HCT116 (cell line): ENCODE measurements around the gene CFAP77. TPM values are rescaled to one million over a fixed set of nuclear protein-coding genes. Genes with fewer than 3 reads are reported as not detected.

ENCODE experiments used
- ATAC-seq: fragments of 200-7000 bp; cut with Tn5 transposase; 2 replicates; pipeline ENCODE4 v1.9.1; 2020; ENCODE audit warnings: mild to moderate bottlenecking, moderate library complexity
- BruUV-seq: library from RNA; stranded (reverse); fragments of 400-500 nt; replicated peaks from 2 replicates; lab custom pipeline; 2021; lab: Mats Ljungman, UMichigan
- CTCF ChIA-PET: fragments of 300-600 bp; sonication (Branson Sonifier 250); formaldehyde crosslinking; loops from one replicate; lab custom pipeline; 2021; ENCODE audit warnings: antibody characterized with exemption; lab: Charles Lee
- POLR2A ChIA-PET: fragments of 300-600, 350-600 bp; sonication (Branson Sonifier 250); formaldehyde crosslinking; loops from one replicate; lab custom pipeline; 2021; ENCODE audit warnings: antibody characterized with exemption; lab: Charles Lee
- RAD21 ChIA-PET, 2 experiments: fragments of 300-600 bp; sonication (Branson Sonifier 250); formaldehyde crosslinking; loops; one replicate each; lab custom pipeline; 2023; ENCODE audit warnings: low total read pairs in 2 of 2; ENCODE audit not compliant: uncharacterized antibody in 2 of 2, unreplicated experiment in 2 of 2, low non-redundant PET in 1 of 2; lab: Charles Lee
- DNase-seq: peaks from one replicate; pipeline ENCODE4 v3.0.0-alpha.2; 2010; ENCODE audit warnings: low read depth, low spot score
- H2AFZ ChIP-seq: fragments of 200-600 bp; shearing (Covaris generic), sonication (generic); 2 replicates; pipeline ENCODE4 v1.6.1; 2017; ENCODE audit warnings: low read depth, mixed run types, mixed read lengths, antibody characterized with exemption, low read length; ENCODE audit not compliant: poor library complexity, severe bottlenecking
- H3K27ac ChIP-seq: 2 replicates; pipeline ENCODE4 v1.5.1; 2012; ENCODE audit warnings: low read depth, low read length
- H3K27me3 ChIP-seq: fragments of 200-600 bp; sonication (generic); 2 replicates; pipeline ENCODE4 v1.6.1; 2016; ENCODE audit warnings: mixed run types, low read length, mixed read lengths; ENCODE audit not compliant: insufficient read depth
- H3K36me3 ChIP-seq, 2 experiments: fragments of 200-500 bp in 1 of 2; fragments of 200-600 bp in 1 of 2; sonication (Bioruptor generic) in 1 of 2; sonication (generic) in 1 of 2; 2 replicates each; pipeline versions ENCODE4 v1.5.1 to v1.6.1; 2014 to 2016; ENCODE audit warnings: low read length in 2 of 2, inconsistent platforms in 1 of 2, mixed read lengths in 1 of 2, mixed run types in 1 of 2; ENCODE audit not compliant: insufficient read depth in 2 of 2, control insufficient read depth in 1 of 2
- H3K4me1 ChIP-seq, 2 experiments: fragments of 200-600 bp in 1 of 2; sonication (generic) in 1 of 2; 2 replicates each; pipeline versions ENCODE4 v1.5.1 to v1.6.1; 2012 to 2017; ENCODE audit warnings: low read length in 2 of 2, inconsistent platforms in 1 of 2, mild to moderate bottlenecking in 1 of 2, mixed read lengths in 1 of 2, mixed run types in 1 of 2, moderate library complexity in 1 of 2; ENCODE audit not compliant: insufficient read depth in 2 of 2, control insufficient read depth in 1 of 2
- H3K4me2 ChIP-seq: fragments of 200-600 bp; sonication (generic); 2 replicates; pipeline ENCODE4 v1.6.1; 2017; ENCODE audit warnings: mixed run types, low read length, mixed read lengths
- H3K4me3 ChIP-seq, 2 experiments: fragments of 200-600 bp in 1 of 2; sonication (generic) in 1 of 2; replicated peaks in 1 of 2; 2 replicates each; pipeline ENCODE4 v1.5.1; 2011 to 2016; ENCODE audit warnings: low read length in 2 of 2, control low read depth in 1 of 2, low read depth in 1 of 2, mild to moderate bottlenecking in 1 of 2, mixed read lengths in 1 of 2, mixed run types in 1 of 2
- H3K79me2 ChIP-seq: fragments of 200-600 bp; sonication (generic); 2 replicates; pipeline ENCODE4 v1.6.1; 2017; ENCODE audit warnings: mild to moderate bottlenecking, mixed run types, low read length, moderate library complexity, mixed read lengths; ENCODE audit not compliant: insufficient read depth
- H3K9ac ChIP-seq: fragments of 200-600 bp; sonication (generic); 2 replicates; pipeline ENCODE4 v1.6.1; 2016; ENCODE audit warnings: low read length, mixed read lengths
- H3K9me2 ChIP-seq: fragments of 200-600 bp; sonication (generic), shearing (Covaris generic); 2 replicates; pipeline ENCODE4 v1.6.1; 2017; ENCODE audit warnings: mixed run types, mild to moderate bottlenecking, moderate library complexity; ENCODE audit not compliant: insufficient read depth
- H3K9me3 ChIP-seq, 2 experiments: fragments of 200-500 bp in 1 of 2; fragments of 200-600 bp in 1 of 2; sonication (Bioruptor generic) in 1 of 2; sonication (generic) in 1 of 2; 2 replicates each; pipeline ENCODE4 v1.6.1; 2014 to 2017; ENCODE audit warnings: low read length in 2 of 2, mixed read lengths in 2 of 2, inconsistent platforms in 1 of 2, low read depth in 1 of 2, mild to moderate bottlenecking in 1 of 2, mixed run types in 1 of 2, moderate library complexity in 1 of 2; ENCODE audit not compliant: control insufficient read depth in 1 of 2, insufficient read depth in 1 of 2
- H4K20me1 ChIP-seq: fragments of 200-600 bp; sonication (generic), shearing (Covaris generic); 2 replicates; pipeline ENCODE4 v1.6.1; 2017; ENCODE audit warnings: mixed run types, mild to moderate bottlenecking, moderate library complexity; ENCODE audit not compliant: insufficient read depth
- ATF3 ChIP-seq: IDR thresholded peaks from 2 replicates; pipeline ENCODE4 v1.6.1; 2012
- CBX3 ChIP-seq: IDR thresholded peaks from 2 replicates; pipeline ENCODE4 v1.6.1; 2012; ENCODE audit warnings: low read depth
- CTCF ChIP-seq, 3 experiments: fragments of 200-600 bp in 1 of 3; sonication (generic) in 1 of 3; IDR thresholded peaks in 2 of 3; conservative IDR thresholded peaks in 1 of 3; 2 replicates each; pipeline ENCODE4 v1.5.1; 2012 to 2017; ENCODE audit warnings: low read depth in 2 of 3, low read length in 2 of 3, antibody characterized with exemption in 1 of 3, borderline replicate concordance in 1 of 3, control low read depth in 1 of 3, mild to moderate bottlenecking in 1 of 3, mixed read lengths in 1 of 3, mixed run types in 1 of 3, moderate library complexity in 1 of 3; ENCODE audit not compliant: insufficient read depth in 1 of 3
- EGR1 ChIP-seq: IDR thresholded peaks from 2 replicates; pipeline ENCODE4 v1.6.1; 2012; ENCODE audit warnings: low read depth
- FOSL1 ChIP-seq: IDR thresholded peaks from 2 replicates; pipeline ENCODE4 v1.6.1; 2012; ENCODE audit warnings: low read depth
- JUND ChIP-seq: IDR thresholded peaks from 2 replicates; pipeline ENCODE4 v1.6.1; 2012
- MAX ChIP-seq: IDR thresholded peaks from 2 replicates; pipeline ENCODE4 v1.6.1; 2012
- POLR2AphosphoS5 ChIP-seq: IDR thresholded peaks from 2 replicates; pipeline ENCODE4 v1.6.1; 2011; ENCODE audit warnings: mild to moderate bottlenecking, low read depth, low read length, moderate library complexity
- SP1 ChIP-seq: IDR thresholded peaks from 2 replicates; pipeline ENCODE4 v1.6.1; 2012; ENCODE audit warnings: low read depth
- YY1 ChIP-seq: IDR thresholded peaks from 2 replicates; pipeline ENCODE4 v1.6.1; 2011; ENCODE audit warnings: low read length, low read depth, moderate library complexity, mild to moderate bottlenecking; ENCODE audit not compliant: insufficient replicate concordance; ENCODE audit errors: extremely low read depth
- ZFX ChIP-seq: fragments of 450-650 bp; IDR thresholded peaks from 2 replicates; pipeline ENCODE4 v1.6.1; 2017
- ZNF274 ChIP-seq: fragments of 200-500 bp; sonication (Bioruptor generic); IDR thresholded peaks from 2 replicates; pipeline ENCODE4 v1.6.1; 2014; ENCODE audit warnings: mild to moderate bottlenecking, low read depth, low read length, inconsistent platforms
- intact Hi-C: fragments of 100-400 bp; cut with micrococcal nuclease; formaldehyde crosslinking; loops from 2 replicates; pipeline ENCODE4 v1.10.0; 2022
- total RNA-seq: library from RNA; stranded (reverse); gene quantifications from one replicate; pipeline ENCODE4 v1.2.1, GENCODE V29; 2021; ENCODE audit not compliant: unreplicated experiment

CFAP77 gene
- total RNA-seq, 1 experiment from 2014 or later = 0.98 TPM

GRCh38 chr9:132582276-132582785 lies 172.3 kb downstream of the CFAP77 start, which contains the start of gene BARHL1:
Gene BARHL1, plus strand, starts transcription at chr9:132582606. Its CDS starts 192 bp downstream, at chr9:132582798.
- no peak within 1 kb of the TSS for H2AFZ ChIP-seq
- RAD21 ChIA-PET = no interaction called here
- no peak within 1 kb of the TSS for H3K4me2 ChIP-seq
- H4K20me1 ChIP-seq = no peaks in the 10 kb centered on the region
- H3K27ac ChIP-seq = no peak within 1 kb of the TSS
- H3K9me3 ChIP-seq = no peaks in the 10 kb centered on the region
- no peak for DNase-seq
- H3K27me3 ChIP-seq = peaks cover 10% of the 10 kb centered on the region
- intact Hi-C loops = no loop called here
- H3K36me3 ChIP-seq = no peaks in the 10 kb centered on the region
- no peak for ATAC-seq
- no peaks in the 10 kb centered on the region for H3K79me2 ChIP-seq
- BruUV-seq = no TSS peak
- no peak within 1 kb of the TSS for H3K9ac ChIP-seq
- TF ChIP-seq YY1 = no peak
- TF ChIP-seq ZFX = no peak
- no peak for TF ChIP-seq ATF3
- no peak for TF ChIP-seq JUND
- no peak for TF ChIP-seq POLR2AphosphoS5
- TF ChIP-seq EGR1 = no peak
- no peak for TF ChIP-seq ZNF274
- TF ChIP-seq CBX3 = no peak
- TF ChIP-seq MAX = no peak
- TF ChIP-seq SP1 = no peak
- TF ChIP-seq CTCF (IDR thresholded peaks at IDR 0.05 in 2 of 3, conservative IDR thresholded peaks at IDR 0.05 in 1 of 3; ENCODE audit: borderline replicate concordance in 1 of 3, insufficient read depth in 1 of 3, low read depth in 2 of 3, low read length in 2 of 3) = no peak
- no peak for TF ChIP-seq FOSL1
- TF ChIP-seq, all 23 proteins: peak for 0
- Histone ChIP-seq H3K9me2 (no peaks in the 10 kb centered on the region), H3K4me3 (no peak within 1 kb of the TSS), H3K4me1 (peaks cover 0 to 9% of the 10 kb centered on the region in 2 experiments; a peak in 2 of 4 replicates)
- ChIA-PET CTCF (no interaction called here), POLR2A (no interaction called here)
